ENCODE measurements around the gene ACBD6. TPM values are rescaled to one million over a fixed set of nuclear protein-coding genes. Genes with fewer than 3 reads are reported as not detected.

The ACBD6 gene
- total and polyA plus RNA-seq, 10 of the 15 experiments (the other 5 are each of a cell fraction or from before 2014, with no cell fraction given) = 15.0 to 67.3 (median 55.0) TPM

DNA sequence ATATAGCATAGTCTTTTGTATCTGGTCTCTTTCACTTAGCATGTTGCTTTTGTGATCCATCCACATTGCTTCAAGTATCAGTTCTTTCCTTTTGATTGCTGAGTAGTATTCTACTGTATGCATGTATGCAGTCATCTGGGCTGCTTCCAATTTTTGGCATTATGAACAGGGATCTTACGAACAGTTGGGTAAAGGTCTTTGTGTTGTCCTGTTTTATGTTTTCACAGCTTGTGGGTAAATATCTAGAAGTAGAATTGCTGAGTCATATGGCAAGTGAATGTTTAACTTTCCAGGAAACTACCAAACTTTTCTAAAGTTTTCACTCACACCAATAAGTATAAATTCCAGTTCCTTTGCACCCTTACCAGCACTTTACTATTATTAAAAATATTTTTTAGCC, 211.4 kb downstream of the ACBD6 start (continued):
- TF ChIP-seq, protein P1, sequence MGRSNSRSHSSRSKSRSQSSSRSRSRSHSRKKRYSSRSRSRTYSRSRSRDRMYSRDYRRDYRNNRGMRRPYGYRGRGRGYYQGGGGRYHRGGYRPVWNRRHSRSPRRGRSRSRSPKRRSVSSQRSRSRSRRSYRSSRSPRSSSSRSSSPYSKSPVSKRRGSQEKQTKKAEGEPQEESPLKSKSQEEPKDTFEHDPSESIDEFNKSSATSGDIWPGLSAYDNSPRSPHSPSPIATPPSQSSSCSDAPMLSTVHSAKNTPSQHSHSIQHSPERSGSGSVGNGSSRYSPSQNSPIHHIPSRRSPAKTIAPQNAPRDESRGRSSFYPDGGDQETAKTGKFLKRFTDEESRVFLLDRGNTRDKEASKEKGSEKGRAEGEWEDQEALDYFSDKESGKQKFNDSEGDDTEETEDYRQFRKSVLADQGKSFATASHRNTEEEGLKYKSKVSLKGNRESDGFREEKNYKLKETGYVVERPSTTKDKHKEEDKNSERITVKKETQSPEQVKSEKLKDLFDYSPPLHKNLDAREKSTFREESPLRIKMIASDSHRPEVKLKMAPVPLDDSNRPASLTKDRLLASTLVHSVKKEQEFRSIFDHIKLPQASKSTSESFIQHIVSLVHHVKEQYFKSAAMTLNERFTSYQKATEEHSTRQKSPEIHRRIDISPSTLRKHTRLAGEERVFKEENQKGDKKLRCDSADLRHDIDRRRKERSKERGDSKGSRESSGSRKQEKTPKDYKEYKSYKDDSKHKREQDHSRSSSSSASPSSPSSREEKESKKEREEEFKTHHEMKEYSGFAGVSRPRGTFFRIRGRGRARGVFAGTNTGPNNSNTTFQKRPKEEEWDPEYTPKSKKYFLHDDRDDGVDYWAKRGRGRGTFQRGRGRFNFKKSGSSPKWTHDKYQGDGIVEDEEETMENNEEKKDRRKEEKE (IDR thresholded peaks at IDR 0.05) = no peak
- TF ChIP-seq JUND (IDR thresholded peaks at IDR 0.05; ENCODE audit: low read depth, low read length) (no peak), RB1 (IDR thresholded peaks at IDR 0.05; ENCODE audit: borderline replicate concordance) (no peak), FOXK2 (IDR thresholded peaks at IDR 0.05) (no peak), ATF2 (IDR thresholded peaks at IDR 0.05; ENCODE audit: low read length) (0 out of 2 replicates have a peak, but pooled peaks have one; percentile 30), SKIL (IDR thresholded peaks at IDR 0.05; ENCODE audit: low read depth, poor library complexity, severe bottlenecking) (no peak), IRF4 (IDR thresholded peaks at IDR 0.05; ENCODE audit: low read depth, low read length) (peak; percentile 26; the same call in 1 of the 2 replicates), MEF2A (IDR thresholded peaks at IDR 0.05; ENCODE audit: insufficient read depth, low read depth, low read length) (0 out of 2 replicates have a peak, but pooled peaks have one; percentile 13), CBX3 (IDR thresholded peaks at IDR 0.05; ENCODE audit: borderline replicate concordance, low read depth) (no peak), RCOR1 (conservative IDR thresholded peaks at IDR 0.05; ENCODE audit: low read depth, low read length) (no peak), EED (IDR thresholded peaks at IDR 0.05; ENCODE audit: low read depth) (no peak), SMC3 (IDR thresholded peaks at IDR 0.05; ENCODE audit: borderline replicate concordance, low read length) (no peak), DPF2 (IDR thresholded peaks at IDR 0.05) (peak; percentile 63), POLR2AphosphoS2 (IDR thresholded peaks at IDR 0.05; ENCODE audit: low read depth, low read length) (no peak), CTCF (IDR thresholded peaks at IDR 0.05 in 2 of 3, conservative IDR thresholded peaks at IDR 0.05 in 1 of 3; ENCODE audit: control insufficient read depth in 2 of 3, extremely low read depth in 1 of 3, insufficient read depth in 1 of 3, low read depth in 3 of 3, low read length in 3 of 3) (no peak), RELA (IDR thresholded peaks at IDR 0.05; ENCODE audit: borderline replicate concordance, partially characterized antibody) (no peak), ZZZ3 (IDR thresholded peaks at IDR 0.05; ENCODE audit: control insufficient read depth, insufficient read length, low read depth) (no peak)

Data from GM12878 (cell line).